ENCODE measurements around the gene SORCS2. TPM values are rescaled to one million over a fixed set of nuclear protein-coding genes. Genes with fewer than 3 reads are reported as not detected.

SORCS2 gene
- total and polyA plus RNA-seq, 2 of the 8 experiments (the other 6 are each of a cell fraction or from before 2014, with no cell fraction given), result 0.36 to 1.8 TPM

GRCh38 chr4:7390906-7391636 lies 198.7 kb downstream of the SORCS2 start:
- H3K4ac ChIP-seq (replicated peaks; ENCODE audit: insufficient read length, low read depth, low read length), result no peak overlapping the region
- DNase-seq (ENCODE audit: low read depth in 1 of 2, low spot score in 2 of 2), result peak in 1 of 2 experiments; percentile 38
- no peak overlapping the region for H2BK15ac ChIP-seq (ENCODE audit: low read length)
- H2AFZ ChIP-seq (ENCODE audit: low read length), result no peak overlapping the region
- POLR2A ChIA-PET (ENCODE audit: partially characterized antibody), result no interaction called here
- H3K14ac ChIP-seq (ENCODE audit: insufficient read length), result no peak overlapping the region
- no peak overlapping the region for H4K91ac ChIP-seq (replicated peaks; ENCODE audit: insufficient read length, low read length)
- no peak overlapping the region for H3K9ac ChIP-seq (replicated peaks in 1 of 4; ENCODE audit: extremely low read depth in 1 of 4, low read depth in 3 of 4, low read length in 3 of 4)
- no peaks in the 10 kb centered on the region for H3K27me3 ChIP-seq (replicated peaks in 1 of 4; ENCODE audit: control insufficient read depth in 3 of 4, extremely low read depth in 1 of 4, insufficient read depth in 3 of 4, low read length in 3 of 4)
- FAIRE-seq, result no peak
- no peak overlapping the region for H2BK20ac ChIP-seq (ENCODE audit: low read length)
- H2BK5ac ChIP-seq (ENCODE audit: low read depth, low read length), result no peak overlapping the region
- no peak for TF ChIP-seq MAFK (IDR thresholded peaks at IDR 0.05; ENCODE audit: low read depth, low read length)
- no peak for TF ChIP-seq SAP30 (IDR thresholded peaks at IDR 0.05; ENCODE audit: insufficient read depth, insufficient replicate concordance, low read length)
- no peak for TF ChIP-seq SIX5 (IDR thresholded peaks at IDR 0.05; ENCODE audit: low read depth, low read length)
- TF ChIP-seq CREB1 (IDR thresholded peaks at IDR 0.05), result no peak
- no peak overlapping the region for H3K27ac ChIP-seq (ENCODE audit: low read depth, low read length)
- CTCF ChIA-PET (ENCODE audit: partially characterized antibody), result interaction anchor here (0.6 to 0.8 kb wide), 4 partner anchors 11 to 238 kb away, joined by 3 read pairs; no protein-coding TSS in a partner anchor
- H4K8ac ChIP-seq (ENCODE audit: extremely low read depth, insufficient read depth, low read length), result peak overlapping the region; percentile 45; the same call in 1 of the 2 replicates
- H3K4me2 ChIP-seq (ENCODE audit: insufficient read depth in 1 of 2, low read depth in 2 of 2, low read length in 2 of 2), result no peak overlapping the region
- no peak overlapping the region for H2AK5ac ChIP-seq (ENCODE audit: low read depth, low read length)
- no peak overlapping the region for H3K4me3 ChIP-seq (ENCODE audit: extremely low read depth in 1 of 4, insufficient read depth in 2 of 4, low read depth in 3 of 4, low read length in 4 of 4)
- no peak overlapping the region for H3K18ac ChIP-seq (ENCODE audit: extremely low read depth, low read length)
- H3K79me1 ChIP-seq (ENCODE audit: low read depth, low read length), result no peaks in the 10 kb centered on the region
- H3K36me3 ChIP-seq (ENCODE audit: control insufficient read depth in 2 of 4, insufficient read depth in 4 of 4, low read length in 3 of 4), result no peaks in the 10 kb centered on the region
- H3K23ac ChIP-seq (ENCODE audit: insufficient read length), result no peak overlapping the region
- H4K5ac ChIP-seq (ENCODE audit: insufficient read length, low read depth, low read length), result no peak overlapping the region
- H3K23me2 ChIP-seq (ENCODE audit: low read depth, low read length), result 0 out of 2 replicates have a peak, but pooled peaks cover 2% of the 10 kb centered on the region
- no peaks in the 10 kb centered on the region for H3K9me3 ChIP-seq (ENCODE audit: insufficient read depth in 2 of 2, low read depth in 1 of 2, low read length in 1 of 2)
- WGBS, 2 experiments (ENCODE audit: extremely low coverage in 1 of 2, insufficient coverage in 1 of 2, insufficient read length in 1 of 2, insufficient replicate concordance in 2 of 2, low coverage in 1 of 2, low lambda C conversion rate in 2 of 2, missing lambda C conversion rate in 1 of 2), result 91% methylated on average over 18 of the region's 18 CpGs; no CpG with 5 or more reads in 1 of the 2 experiments
- no peak overlapping the region for H2BK12ac ChIP-seq (ENCODE audit: low read depth, low read length)
- peaks cover 0 to 4% of the 10 kb centered on the region in 2 experiments for H4K20me1 ChIP-seq (replicated peaks in 1 of 2; ENCODE audit: control insufficient read depth in 1 of 2, insufficient read depth in 2 of 2, low read length in 2 of 2)
- H3K4me1 ChIP-seq (replicated peaks in 1 of 4; ENCODE audit: control insufficient read depth in 3 of 4, insufficient read depth in 4 of 4, low read length in 3 of 4), result no peaks in the 10 kb centered on the region
- H3K56ac ChIP-seq (replicated peaks; ENCODE audit: insufficient read length, low read depth, low read length), result no peak overlapping the region
- no peak overlapping the region for H2BK120ac ChIP-seq (replicated peaks; ENCODE audit: low read depth, low read length)
- H3K79me2 ChIP-seq (ENCODE audit: control insufficient read depth in 1 of 2, insufficient read depth in 2 of 2, low read length in 2 of 2), result no peaks in the 10 kb centered on the region
